Gastroesophageal sphincter (tissue), 3 donors: ENCODE measurements around the gene CAMKMT.
"Not testable (repeated sequence)": the region's sequence is repeated elsewhere in the genome, so short reads cannot be mapped to it uniquely, and the experiment has no call there.

Experiments
- EP300 ChIP-seq: sonication (generic); formaldehyde crosslinking; IDR thresholded peaks from one replicate; pipeline ENCODE4 v1.6.1; 2017; ENCODE audit warnings: antibody characterized with exemption, mild to moderate bottlenecking
- TF ChIP-seq, protein P1 (sequence below), 4 experiments: fragments of 200-600 bp in 2 of 4; fragments of 450-650 bp in 2 of 4; sonication (generic) in 1 of 4; IDR thresholded peaks; one replicate each; pipeline ENCODE4 v1.5.1; 2017 to 2019; ENCODE audit warnings: antibody characterized with exemption in 4 of 4, mild to moderate bottlenecking in 2 of 4, moderate library complexity in 2 of 4

GRCh38 chr2:44505664-44506063 is 143.9 kb downstream of the CAMKMT start:
- TF ChIP-seq, protein P1, sequence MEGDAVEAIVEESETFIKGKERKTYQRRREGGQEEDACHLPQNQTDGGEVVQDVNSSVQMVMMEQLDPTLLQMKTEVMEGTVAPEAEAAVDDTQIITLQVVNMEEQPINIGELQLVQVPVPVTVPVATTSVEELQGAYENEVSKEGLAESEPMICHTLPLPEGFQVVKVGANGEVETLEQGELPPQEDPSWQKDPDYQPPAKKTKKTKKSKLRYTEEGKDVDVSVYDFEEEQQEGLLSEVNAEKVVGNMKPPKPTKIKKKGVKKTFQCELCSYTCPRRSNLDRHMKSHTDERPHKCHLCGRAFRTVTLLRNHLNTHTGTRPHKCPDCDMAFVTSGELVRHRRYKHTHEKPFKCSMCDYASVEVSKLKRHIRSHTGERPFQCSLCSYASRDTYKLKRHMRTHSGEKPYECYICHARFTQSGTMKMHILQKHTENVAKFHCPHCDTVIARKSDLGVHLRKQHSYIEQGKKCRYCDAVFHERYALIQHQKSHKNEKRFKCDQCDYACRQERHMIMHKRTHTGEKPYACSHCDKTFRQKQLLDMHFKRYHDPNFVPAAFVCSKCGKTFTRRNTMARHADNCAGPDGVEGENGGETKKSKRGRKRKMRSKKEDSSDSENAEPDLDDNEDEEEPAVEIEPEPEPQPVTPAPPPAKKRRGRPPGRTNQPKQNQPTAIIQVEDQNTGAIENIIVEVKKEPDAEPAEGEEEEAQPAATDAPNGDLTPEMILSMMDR (IDR thresholded peaks at IDR 0.05) = not testable (repeated sequence)
- TF ChIP-seq EP300 = not testable (repeated sequence)
